ENCODE data around the gene STIM1.
"Not testable (repeated sequence)": the region's sequence is repeated elsewhere in the genome, so short reads cannot be mapped to it uniquely, and the experiment has no call there.

STIM1 gene

GRCh38 chr11:3989921-3990290 lies 134.4 kb downstream of the STIM1 start:
- no peak for DNase-seq

DNA sequence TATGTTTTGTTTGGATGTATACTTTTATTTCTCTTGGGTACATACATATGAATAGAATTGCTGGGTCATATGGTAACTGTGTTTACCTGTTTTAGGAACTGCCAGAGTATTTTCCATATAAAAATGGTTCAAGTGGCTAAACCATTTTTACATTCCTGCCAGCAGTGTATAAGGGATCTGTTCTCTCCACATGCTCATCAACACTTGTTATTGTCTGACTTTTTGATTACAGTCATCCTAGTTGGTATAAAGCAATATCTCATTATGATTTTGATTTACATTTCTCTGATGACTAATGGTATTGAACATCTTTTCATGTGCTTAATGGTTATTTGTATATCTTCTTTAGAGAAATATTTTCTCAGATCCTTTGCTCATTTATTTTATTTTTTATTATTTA lies 134.9 kb downstream of the STIM1 start:
- no peak for DNase-seq

GRCh38 chr11:3992964-3993363 lies 137.5 kb downstream of the STIM1 start:
- DNase-seq, result no peak

DNA sequence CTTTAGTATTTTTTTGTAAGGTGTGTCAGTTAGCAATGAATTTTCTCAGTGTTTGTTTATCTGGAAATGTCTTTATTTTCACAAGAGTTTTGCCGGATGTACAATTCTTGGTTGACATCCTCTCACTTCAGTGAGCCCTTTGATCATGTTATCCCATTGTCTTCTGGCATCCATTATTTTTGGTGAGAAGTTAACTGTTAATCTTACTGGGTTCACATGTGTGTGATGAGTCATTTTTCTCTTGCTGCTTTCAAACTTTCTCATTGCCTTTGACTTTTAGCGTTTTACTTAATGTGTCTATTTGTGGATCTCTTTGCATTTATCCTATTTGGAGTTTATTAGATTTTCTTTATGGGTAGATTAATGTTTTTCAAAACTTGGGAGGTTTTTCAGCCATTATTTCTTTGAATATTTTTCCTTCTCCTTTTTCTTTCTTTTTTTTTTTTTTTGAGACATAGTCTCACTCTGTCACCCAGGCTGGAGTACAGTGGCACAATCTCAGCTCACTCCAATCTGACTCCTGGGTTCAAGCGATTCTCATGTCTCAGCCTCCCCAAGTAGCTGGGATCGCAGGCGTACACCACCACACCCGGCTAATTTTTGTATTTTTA lies 138.7 kb downstream of the STIM1 start:
- DNase-seq, result no peak

DNA sequence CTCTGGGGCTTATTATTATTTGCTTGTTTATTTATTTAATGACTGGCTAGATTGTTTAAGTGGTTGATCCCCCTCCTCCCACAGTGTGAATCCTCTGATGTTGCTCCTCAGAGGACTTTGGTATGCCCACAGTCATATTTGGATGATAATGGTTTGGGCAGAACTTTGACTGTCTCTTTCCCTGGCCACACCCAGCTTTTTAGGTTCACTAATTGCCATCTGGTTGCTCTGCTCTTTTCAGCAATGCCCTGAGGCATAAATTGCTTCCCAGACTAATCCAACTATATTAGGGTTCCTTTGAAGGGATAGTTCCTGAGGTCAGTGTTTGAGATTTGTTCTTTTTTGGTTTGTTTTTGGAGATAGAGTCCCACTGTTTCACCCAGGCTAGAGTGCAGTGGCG lies 139.8 kb downstream of the STIM1 start:
- no peak for DNase-seq

- DNase-seq, result no peak
Measured at GRCh38 chr11:3995949-3996554, 140.6 kb downstream of the STIM1 start.

DNA sequence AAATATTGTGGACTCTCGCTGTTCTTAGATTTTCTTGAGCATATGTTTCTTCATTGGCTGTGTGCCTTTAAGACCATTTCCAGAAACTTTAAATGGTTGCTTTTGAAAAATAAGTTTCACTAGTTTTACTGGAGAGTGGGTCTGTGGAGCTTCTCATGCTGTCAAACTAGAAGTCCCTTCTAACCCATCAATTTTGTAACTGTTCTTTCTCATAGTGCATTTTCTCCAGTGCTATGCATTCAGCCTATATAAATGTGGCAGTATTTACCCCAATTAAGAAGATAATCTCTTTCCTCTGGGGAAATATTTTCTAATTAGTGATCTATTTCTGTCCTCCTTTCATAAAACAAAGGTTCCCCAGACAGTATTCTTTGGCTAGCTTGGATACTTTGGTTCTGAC lies 141.2 kb downstream of the STIM1 start:
- no peak for DNase-seq

- not testable (repeated sequence) for DNase-seq
Measured at GRCh38 chr11:4004753-4005152, 149.3 kb downstream of the STIM1 start.

DNA sequence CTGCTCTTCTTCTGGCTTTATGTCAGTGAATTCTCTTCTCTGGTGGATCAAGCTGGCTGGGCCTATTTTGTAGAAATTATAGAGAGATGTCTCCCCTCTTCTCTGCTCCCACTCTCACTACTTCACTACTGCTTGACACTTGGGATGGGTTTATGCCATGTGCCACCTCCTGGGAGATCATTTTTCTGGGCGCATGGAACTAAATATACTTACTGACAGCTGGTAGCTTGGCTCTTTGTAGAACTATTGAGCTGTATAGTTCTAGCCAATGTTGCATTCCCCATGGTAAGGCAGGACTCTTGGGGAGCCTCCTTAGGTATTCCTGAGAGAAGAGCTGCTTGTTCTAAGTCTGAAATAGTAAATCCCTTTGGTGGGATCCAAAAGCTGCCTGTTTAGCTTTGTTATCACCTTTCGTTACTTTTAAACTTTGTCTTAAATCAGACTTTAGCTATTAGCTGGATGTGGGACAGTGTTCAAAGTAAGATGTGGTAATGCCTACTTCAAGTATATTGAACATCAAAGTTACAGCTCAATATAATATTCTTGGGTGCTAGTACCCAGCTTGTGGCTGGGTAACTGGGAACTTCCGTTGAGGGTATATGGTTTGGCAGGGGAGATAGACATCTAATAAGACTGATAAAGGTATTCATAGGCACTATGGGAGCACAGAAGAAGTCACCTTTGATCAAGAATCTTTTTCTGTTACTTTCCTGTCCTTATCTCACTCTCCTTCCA lies 151.6 kb downstream of the STIM1 start:
- no peak for DNase-seq

- no peak for DNase-seq
Measured at GRCh38 chr11:4008116-4008515, 152.7 kb downstream of the STIM1 start.

DNA sequence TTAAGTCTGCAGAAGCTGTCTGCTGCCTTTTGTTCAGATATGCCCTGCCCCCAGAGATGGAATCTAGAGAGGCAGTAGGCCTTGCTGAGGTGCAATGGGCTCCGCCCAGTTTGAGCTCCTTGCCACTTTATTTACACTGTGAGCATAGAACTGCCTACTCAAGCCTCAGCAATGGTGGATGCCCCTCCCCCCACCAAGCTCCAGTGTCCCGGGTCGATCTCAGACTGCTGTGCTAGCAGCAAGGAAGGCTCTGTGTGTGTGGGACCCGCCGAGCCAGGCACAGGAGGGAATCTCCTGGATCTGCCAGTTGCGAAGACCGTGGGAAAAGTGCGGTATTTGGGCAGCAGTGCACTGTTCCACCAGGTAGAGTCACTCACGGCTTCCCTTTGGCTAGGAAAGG lies 161.1 kb downstream of the STIM1 start:
- DNase-seq, result not testable (repeated sequence)

GRCh38 chr11:4017129-4017528 lies 161.7 kb downstream of the STIM1 start:
- no peak for DNase-seq

- DNase-seq, result no peak
Measured at GRCh38 chr11:4018641-4019040, 163.2 kb downstream of the STIM1 start.

- no peak for DNase-seq
Measured at GRCh38 chr11:4019891-4020290, 164.4 kb downstream of the STIM1 start.

DNA sequence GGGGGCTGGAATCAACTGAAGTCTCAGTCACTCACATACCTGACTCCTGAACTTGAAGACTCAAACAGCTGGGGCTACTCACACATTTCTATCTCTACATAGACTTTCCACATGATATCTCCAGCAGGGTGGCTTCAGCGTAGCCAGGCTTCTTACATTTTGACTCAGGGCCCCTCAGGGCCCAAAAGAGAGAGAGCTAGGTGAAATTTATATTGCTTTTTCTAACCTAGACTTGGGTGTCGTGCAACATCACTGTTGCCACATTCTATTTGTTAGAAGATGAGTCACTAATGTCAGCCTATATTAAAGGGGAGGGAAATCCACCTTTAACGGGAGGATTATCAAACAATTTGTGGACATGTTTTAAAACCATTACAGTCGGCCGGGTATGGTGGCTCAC lies 167.2 kb downstream of the STIM1 start:
- DNase-seq, result no peak

GRCh38 chr11:4025248-4025966 lies 169.9 kb downstream of the STIM1 start:
- no peak for DNase-seq

GRCh38 chr11:4025967-4026324 lies 170.5 kb downstream of the STIM1 start:
- no peak for DNase-seq

DNA sequence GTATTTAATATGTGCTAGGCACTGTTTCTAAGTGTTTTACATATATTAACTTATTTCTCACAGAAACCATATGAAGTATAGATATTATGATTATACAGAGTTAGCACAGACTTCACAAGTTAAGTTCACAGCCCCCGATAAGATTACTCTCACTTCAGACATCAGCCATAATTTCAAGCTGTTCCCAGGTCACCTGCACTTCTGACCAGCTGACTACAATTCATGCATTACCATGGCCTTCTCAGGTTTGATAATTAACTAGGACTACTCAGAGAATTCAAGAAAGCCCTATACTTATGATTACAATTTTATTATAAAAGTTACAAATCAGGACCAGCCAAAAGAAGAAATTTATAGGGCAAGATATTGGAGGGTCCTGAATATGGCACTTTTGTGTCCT lies 170.9 kb downstream of the STIM1 start:
- no peak for DNase-seq

GRCh38 chr11:4027746-4028145 lies 172.3 kb downstream of the STIM1 start:
- DNase-seq, result no peak

GRCh38 chr11:4030197-4030596 lies 174.7 kb downstream of the STIM1 start:
- no peak for DNase-seq

DNA sequence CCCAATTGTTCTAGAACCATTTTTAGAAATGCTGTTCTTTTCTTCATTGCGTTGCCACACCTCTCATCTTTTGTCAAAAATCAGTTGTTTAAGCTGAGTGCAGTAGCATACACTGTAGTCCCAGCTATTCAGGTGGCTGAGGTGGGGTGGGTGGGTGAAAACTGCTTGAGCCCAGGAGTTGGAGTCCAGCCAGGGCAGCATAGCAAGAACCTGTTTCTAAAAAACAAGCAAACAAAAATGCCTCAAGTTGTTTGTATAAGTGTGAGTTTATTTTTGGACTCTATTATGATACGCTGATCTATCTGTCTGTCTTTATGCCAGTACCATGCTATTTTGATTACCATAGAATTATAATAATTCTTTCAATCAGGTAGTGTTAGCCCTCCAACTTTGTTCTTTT lies 176.6 kb downstream of the STIM1 start:
- no peak for DNase-seq

GRCh38 chr11:4035985-4036384 lies 180.5 kb downstream of the STIM1 start:
- no peak for DNase-seq

GRCh38 chr11:4039011-4039410 lies 183.5 kb downstream of the STIM1 start:
- no peak for DNase-seq

DNA sequence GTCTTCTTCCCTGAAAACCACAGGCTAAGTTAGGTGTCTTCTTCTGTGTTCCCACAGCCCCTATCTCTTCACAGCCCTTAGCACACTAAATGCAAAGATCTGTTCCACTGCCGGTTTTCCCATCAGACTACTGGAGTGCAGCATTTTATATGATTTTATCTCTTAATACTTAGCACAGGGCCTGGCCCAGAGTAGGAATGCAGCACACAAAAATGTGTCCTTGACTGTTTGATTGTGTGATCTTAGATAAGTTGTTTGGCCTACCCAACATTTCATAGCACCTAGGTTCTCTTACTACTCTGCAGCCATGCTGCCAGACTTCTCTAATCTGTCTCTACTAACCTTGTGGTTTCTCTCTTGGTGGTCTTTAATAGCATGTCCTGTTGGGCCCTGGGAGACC lies 185.0 kb downstream of the STIM1 start:
- DNase-seq, result no peak
